Activated naive CD4-positive, alpha-beta T cell treated with anti-CD3 and anti-CD28 coated beads, Interleukin-2, amount 10 ng/mL, durations not matched to agents 7 days and 5 days (primary cell): Measurements from ENCODE around the gene DAGLA.
A peak's percentile ranks its signal among the peaks of the same experiment; 100 is the strongest.

ENCODE experiments used
- CTCF ChIA-PET: fragments of 350-600 bp; sonication (Branson Sonifier 250); formaldehyde crosslinking; loops from one replicate; lab custom pipeline; 2021; ENCODE audit warnings: antibody characterized with exemption; lab: Charles Lee
- DNase-seq: peaks from one replicate; pipeline ENCODE4 v3.0.0-alpha.2; 2020
- H3K27ac Mint-ChIP-seq: one replicate; pipeline ENCODE4 v1.8.0; 2021; ENCODE audit warnings: mild to moderate bottlenecking, moderate library complexity, mixed read lengths
- H3K27me3 Mint-ChIP-seq: one replicate; pipeline ENCODE4 v1.8.0; 2021; ENCODE audit warnings: mild to moderate bottlenecking, mixed read lengths
- H3K36me3 Mint-ChIP-seq: one replicate; pipeline ENCODE4 v1.8.0; 2021; ENCODE audit warnings: mixed read lengths
- H3K4me1 Mint-ChIP-seq: one replicate; pipeline ENCODE4 v1.8.0; 2021; ENCODE audit warnings: mixed read lengths
- H3K4me3 Mint-ChIP-seq: one replicate; pipeline ENCODE4 v1.8.0; 2021; ENCODE audit warnings: mild to moderate bottlenecking, moderate library complexity, mixed read lengths
- H3K9me3 Mint-ChIP-seq: one replicate; pipeline ENCODE4 v1.8.0; 2021; ENCODE audit warnings: mixed read lengths

DAGLA gene

GRCh38 chr11:61728066-61728939 is 48.1 kb downstream of the DAGLA start:
- Mint-ChIP-seq H3K9me3 (no peaks in the 10 kb centered on the region), H3K36me3 (no peaks in the 10 kb centered on the region), H3K4me3 (no peak overlapping the region), H3K27ac (peak overlapping the region; percentile 21), H3K27me3 (peaks cover 13% of the 10 kb centered on the region), H3K4me1 (no peaks in the 10 kb centered on the region)
- CTCF ChIA-PET, result interaction anchor here (1.0 to 1.6 kb wide), 3 partner anchors 13 to 90 kb away, joined by 4 to 5 read pairs (median 5); no protein-coding TSS in a partner anchor
- no peak for DNase-seq

- no peaks in the 10 kb centered on the region for H3K4me1 Mint-ChIP-seq
- CTCF ChIA-PET, result interaction anchor here (1.5 to 1.6 kb wide), 2 partner anchors 14 to 90 kb away, joined by 5 read pairs; no protein-coding TSS in a partner anchor
- no peaks in the 10 kb centered on the region for H3K9me3 Mint-ChIP-seq
- no peak overlapping the region for H3K4me3 Mint-ChIP-seq
- no peak for DNase-seq
- no peaks in the 10 kb centered on the region for H3K36me3 Mint-ChIP-seq
- peaks cover 13% of the 10 kb centered on the region for H3K27me3 Mint-ChIP-seq
- no peak overlapping the region for H3K27ac Mint-ChIP-seq
Measured at GRCh38 chr11:61728940-61729219, 48.7 kb downstream of the DAGLA start.

- Mint-ChIP-seq H3K27me3 (peaks cover 13% of the 10 kb centered on the region), H3K9me3 (no peaks in the 10 kb centered on the region), H3K4me3 (no peak overlapping the region)
Measured at GRCh38 chr11:61730240-61730994, 50.2 kb downstream of the DAGLA start.

GRCh38 chr11:61731211-61731951 is 51.2 kb downstream of the DAGLA start:
- no peak for DNase-seq
- H3K9me3 Mint-ChIP-seq, result no peaks in the 10 kb centered on the region
- H3K27ac Mint-ChIP-seq, result no peak overlapping the region
- H3K4me3 Mint-ChIP-seq, result no peak overlapping the region
- H3K36me3 Mint-ChIP-seq, result no peaks in the 10 kb centered on the region
- H3K27me3 Mint-ChIP-seq, result peaks cover 13% of the 10 kb centered on the region
- no peaks in the 10 kb centered on the region for H3K4me1 Mint-ChIP-seq
- CTCF ChIA-PET, result interaction anchor here (1.2 to 3.2 kb wide), 2 partner anchors 36 to 49 kb away, joined by 3 to 49 read pairs; partner anchors contain the start of gene DAGLA

More at GRCh38 chr11:61730240-61730994, 50.2 kb downstream of the DAGLA start:
- Mint-ChIP-seq H3K36me3 (no peaks in the 10 kb centered on the region), H3K27ac (no peak overlapping the region), H3K4me1 (no peaks in the 10 kb centered on the region)
- CTCF ChIA-PET, result interaction anchor here (0.6 to 1.5 kb wide), 3 partner anchors 32 to 92 kb away, joined by 3 to 5 read pairs (median 3); no protein-coding TSS in a partner anchor
- DNase-seq, result no peak

GRCh38 chr11:61731952-61732675 is 51.9 kb downstream of the DAGLA start:
- H3K36me3 Mint-ChIP-seq, result no peaks in the 10 kb centered on the region
- DNase-seq, result no peak
- peaks cover 13% of the 10 kb centered on the region for H3K27me3 Mint-ChIP-seq
- no peak overlapping the region for H3K27ac Mint-ChIP-seq
- no peaks in the 10 kb centered on the region for H3K4me1 Mint-ChIP-seq
- CTCF ChIA-PET, result interaction anchor here (1.2 to 3.2 kb wide), 5 partner anchors 11 to 54 kb away, joined by 3 to 49 read pairs (median 20); partner anchors contain the start of gene DAGLA
- H3K9me3 Mint-ChIP-seq, result no peaks in the 10 kb centered on the region
- H3K4me3 Mint-ChIP-seq, result no peak overlapping the region

- Mint-ChIP-seq H3K4me1 (no peaks in the 10 kb centered on the region), H3K9me3 (no peaks in the 10 kb centered on the region), H3K27me3 (peaks cover 13% of the 10 kb centered on the region), H3K36me3 (no peaks in the 10 kb centered on the region), H3K27ac (no peak overlapping the region), H3K4me3 (no peak overlapping the region)
- CTCF ChIA-PET, result interaction anchor here (0.7 to 3.2 kb wide), 20 partner anchors 9 to 167 kb away, joined by 3 to 49 read pairs (median 5); partner anchors contain the start of gene DAGLA
- DNase-seq, result no peak
Measured at GRCh38 chr11:61732705-61733104, 52.5 kb downstream of the DAGLA start.

- no peaks in the 10 kb centered on the region for H3K36me3 Mint-ChIP-seq
- H3K4me1 Mint-ChIP-seq, result no peaks in the 10 kb centered on the region
- CTCF ChIA-PET, result interaction anchor here (0.7 to 3.2 kb wide), 23 partner anchors 8 to 166 kb away, joined by 3 to 49 read pairs (median 5); partner anchors contain the start of gene DAGLA
- DNase-seq, result peak; percentile 91
- no peak overlapping the region for H3K4me3 Mint-ChIP-seq
- H3K27ac Mint-ChIP-seq, result no peak overlapping the region
- H3K9me3 Mint-ChIP-seq, result no peaks in the 10 kb centered on the region
- peaks cover 10% of the 10 kb centered on the region for H3K27me3 Mint-ChIP-seq
Measured at GRCh38 chr11:61733120-61733978, 53.2 kb downstream of the DAGLA start.

- Mint-ChIP-seq H3K4me1 (no peaks in the 10 kb centered on the region), H3K9me3 (no peaks in the 10 kb centered on the region), H3K27ac (no peak overlapping the region), H3K4me3 (no peak overlapping the region), H3K36me3 (no peaks in the 10 kb centered on the region), H3K27me3 (peaks cover 4% of the 10 kb centered on the region)
- DNase-seq, result no peak
- CTCF ChIA-PET, result interaction anchor here (0.9 to 3.2 kb wide), 6 partner anchors 13 to 96 kb away, joined by 3 to 49 read pairs (median 8); partner anchors contain the start of gene DAGLA
Measured at GRCh38 chr11:61734767-61735166, 54.6 kb downstream of the DAGLA start.

- H3K9me3 Mint-ChIP-seq, result no peaks in the 10 kb centered on the region
- H3K4me1 Mint-ChIP-seq, result no peaks in the 10 kb centered on the region
- peaks cover 4% of the 10 kb centered on the region for H3K27me3 Mint-ChIP-seq
- no peak for DNase-seq
- H3K36me3 Mint-ChIP-seq, result no peaks in the 10 kb centered on the region
- CTCF ChIA-PET, result interaction anchor here (1.4 to 2.2 kb wide), 4 partner anchors 13 to 54 kb away, joined by 4 to 9 read pairs (median 6); partner anchors contain the start of gene DAGLA
- no peak overlapping the region for H3K27ac Mint-ChIP-seq
- no peak overlapping the region for H3K4me3 Mint-ChIP-seq
Measured at GRCh38 chr11:61735391-61735790, 55.2 kb downstream of the DAGLA start.

GRCh38 chr11:61736310-61736709 is 56.1 kb downstream of the DAGLA start:
- Mint-ChIP-seq H3K27ac (no peak overlapping the region), H3K36me3 (no peaks in the 10 kb centered on the region), H3K27me3 (peaks cover 4% of the 10 kb centered on the region), H3K9me3 (no peaks in the 10 kb centered on the region), H3K4me1 (no peaks in the 10 kb centered on the region), H3K4me3 (no peak overlapping the region)
- CTCF ChIA-PET, result interaction anchor here (0.6 to 2.2 kb wide), 6 partner anchors 12 to 339 kb away, joined by 3 to 9 read pairs (median 4); partner anchors contain the start of gene DAGLA
- no peak for DNase-seq

GRCh38 chr11:61737131-61737530 is 56.9 kb downstream of the DAGLA start:
- CTCF ChIA-PET, result interaction anchor here (2.2 kb wide), 1 partner anchor 53 kb away, joined by 9 read pairs; no protein-coding TSS in a partner anchor
- no peak for DNase-seq
- no peaks in the 10 kb centered on the region for H3K4me1 Mint-ChIP-seq

More at GRCh38 chr11:61737131-61737530, 56.9 kb downstream of the DAGLA start:
- Mint-ChIP-seq H3K36me3 (no peaks in the 10 kb centered on the region), H3K9me3 (no peaks in the 10 kb centered on the region), H3K27me3 (no peaks in the 10 kb centered on the region), H3K27ac (no peak overlapping the region), H3K4me3 (no peak overlapping the region)
